Measurements from ENCODE around the gene SUN1. TPM values are rescaled to one million over a fixed set of nuclear protein-coding genes. Genes with fewer than 3 reads are reported as not detected.

The SUN1 gene
- total and polyA plus RNA-seq, 2 experiments from 2014 or later: 63.3 to 145 TPM

DNA sequence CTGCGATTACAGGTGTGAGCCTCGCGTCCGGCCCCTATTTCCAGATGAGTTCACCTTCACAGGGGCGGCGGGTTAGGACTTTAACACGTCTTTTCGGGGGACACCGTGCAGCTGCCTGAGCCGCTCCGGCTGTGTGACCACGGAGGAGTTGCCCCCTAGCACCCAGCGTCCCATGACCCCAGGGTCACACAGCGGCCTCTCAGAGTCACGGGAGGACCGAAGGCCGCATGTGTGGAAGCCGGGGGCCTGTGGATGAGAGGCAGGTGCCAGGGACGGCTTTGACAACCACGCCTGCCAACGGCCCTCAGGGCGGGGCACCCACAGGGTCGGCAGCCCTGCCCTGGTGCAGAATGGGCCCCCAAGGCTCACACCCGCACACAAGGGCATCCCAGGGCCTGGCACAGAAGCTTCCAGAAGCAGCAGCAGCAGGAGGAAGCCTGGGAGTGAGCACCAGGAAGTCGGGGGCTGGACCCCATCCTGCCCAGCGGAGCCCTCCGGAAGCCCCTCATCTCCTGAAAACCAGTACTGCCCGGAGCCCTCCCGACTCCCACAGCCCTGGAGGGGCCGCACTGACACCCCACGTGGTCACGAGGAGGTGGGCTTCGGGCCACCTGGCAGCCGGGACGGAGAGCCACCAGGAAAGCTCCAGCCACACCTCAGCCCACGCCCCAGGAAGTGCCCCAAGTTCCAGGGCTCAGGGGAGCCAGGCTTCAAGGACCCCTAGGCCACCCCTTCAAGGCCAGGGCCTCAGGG lies 89.5 kb downstream of the SUN1 start:
- H3K4me3 Mint-ChIP-seq: no peak overlapping the region
- H3K27me3 Mint-ChIP-seq (ENCODE audit: insufficient read depth, low read depth, poor library complexity): peaks cover 3% of the 10 kb centered on the region
- Histone ChIP-seq H4K20me1 (replicated peaks; ENCODE audit: insufficient read depth) (no peaks in the 10 kb centered on the region), H3K79me2 (replicated peaks; ENCODE audit: insufficient read depth) (no peaks in the 10 kb centered on the region), H3K27ac (ENCODE audit: low read depth) (no peak overlapping the region), H3F3A (replicated peaks; ENCODE audit: low read depth) (no peaks in the 10 kb centered on the region), H3K4me3 (no peak overlapping the region), H2AFZ (no peak overlapping the region), H3K27me3 (ENCODE audit: insufficient read depth) (no peaks in the 10 kb centered on the region), H3K9me2 (ENCODE audit: insufficient read depth) (no peaks in the 10 kb centered on the region), H3K4me1 (ENCODE audit: insufficient read depth) (no peaks in the 10 kb centered on the region), H3K36me3 (ENCODE audit: insufficient read depth) (no peaks in the 10 kb centered on the region), H3K4me2 (no peak overlapping the region)
- H3K4me1 Mint-ChIP-seq: no peaks in the 10 kb centered on the region; the same call in 1 of the 3 replicates
- ATAC-seq (no peak), DNase-seq (ENCODE audit: low spot score) (no peak)
- TF ChIP-seq ETS1 (IDR thresholded peaks at IDR 0.05): no peak
- TF ChIP-seq EZH2 (IDR thresholded peaks at IDR 0.05; ENCODE audit: low read depth, unreplicated experiment): no peak
- TF ChIP-seq, protein P1, sequence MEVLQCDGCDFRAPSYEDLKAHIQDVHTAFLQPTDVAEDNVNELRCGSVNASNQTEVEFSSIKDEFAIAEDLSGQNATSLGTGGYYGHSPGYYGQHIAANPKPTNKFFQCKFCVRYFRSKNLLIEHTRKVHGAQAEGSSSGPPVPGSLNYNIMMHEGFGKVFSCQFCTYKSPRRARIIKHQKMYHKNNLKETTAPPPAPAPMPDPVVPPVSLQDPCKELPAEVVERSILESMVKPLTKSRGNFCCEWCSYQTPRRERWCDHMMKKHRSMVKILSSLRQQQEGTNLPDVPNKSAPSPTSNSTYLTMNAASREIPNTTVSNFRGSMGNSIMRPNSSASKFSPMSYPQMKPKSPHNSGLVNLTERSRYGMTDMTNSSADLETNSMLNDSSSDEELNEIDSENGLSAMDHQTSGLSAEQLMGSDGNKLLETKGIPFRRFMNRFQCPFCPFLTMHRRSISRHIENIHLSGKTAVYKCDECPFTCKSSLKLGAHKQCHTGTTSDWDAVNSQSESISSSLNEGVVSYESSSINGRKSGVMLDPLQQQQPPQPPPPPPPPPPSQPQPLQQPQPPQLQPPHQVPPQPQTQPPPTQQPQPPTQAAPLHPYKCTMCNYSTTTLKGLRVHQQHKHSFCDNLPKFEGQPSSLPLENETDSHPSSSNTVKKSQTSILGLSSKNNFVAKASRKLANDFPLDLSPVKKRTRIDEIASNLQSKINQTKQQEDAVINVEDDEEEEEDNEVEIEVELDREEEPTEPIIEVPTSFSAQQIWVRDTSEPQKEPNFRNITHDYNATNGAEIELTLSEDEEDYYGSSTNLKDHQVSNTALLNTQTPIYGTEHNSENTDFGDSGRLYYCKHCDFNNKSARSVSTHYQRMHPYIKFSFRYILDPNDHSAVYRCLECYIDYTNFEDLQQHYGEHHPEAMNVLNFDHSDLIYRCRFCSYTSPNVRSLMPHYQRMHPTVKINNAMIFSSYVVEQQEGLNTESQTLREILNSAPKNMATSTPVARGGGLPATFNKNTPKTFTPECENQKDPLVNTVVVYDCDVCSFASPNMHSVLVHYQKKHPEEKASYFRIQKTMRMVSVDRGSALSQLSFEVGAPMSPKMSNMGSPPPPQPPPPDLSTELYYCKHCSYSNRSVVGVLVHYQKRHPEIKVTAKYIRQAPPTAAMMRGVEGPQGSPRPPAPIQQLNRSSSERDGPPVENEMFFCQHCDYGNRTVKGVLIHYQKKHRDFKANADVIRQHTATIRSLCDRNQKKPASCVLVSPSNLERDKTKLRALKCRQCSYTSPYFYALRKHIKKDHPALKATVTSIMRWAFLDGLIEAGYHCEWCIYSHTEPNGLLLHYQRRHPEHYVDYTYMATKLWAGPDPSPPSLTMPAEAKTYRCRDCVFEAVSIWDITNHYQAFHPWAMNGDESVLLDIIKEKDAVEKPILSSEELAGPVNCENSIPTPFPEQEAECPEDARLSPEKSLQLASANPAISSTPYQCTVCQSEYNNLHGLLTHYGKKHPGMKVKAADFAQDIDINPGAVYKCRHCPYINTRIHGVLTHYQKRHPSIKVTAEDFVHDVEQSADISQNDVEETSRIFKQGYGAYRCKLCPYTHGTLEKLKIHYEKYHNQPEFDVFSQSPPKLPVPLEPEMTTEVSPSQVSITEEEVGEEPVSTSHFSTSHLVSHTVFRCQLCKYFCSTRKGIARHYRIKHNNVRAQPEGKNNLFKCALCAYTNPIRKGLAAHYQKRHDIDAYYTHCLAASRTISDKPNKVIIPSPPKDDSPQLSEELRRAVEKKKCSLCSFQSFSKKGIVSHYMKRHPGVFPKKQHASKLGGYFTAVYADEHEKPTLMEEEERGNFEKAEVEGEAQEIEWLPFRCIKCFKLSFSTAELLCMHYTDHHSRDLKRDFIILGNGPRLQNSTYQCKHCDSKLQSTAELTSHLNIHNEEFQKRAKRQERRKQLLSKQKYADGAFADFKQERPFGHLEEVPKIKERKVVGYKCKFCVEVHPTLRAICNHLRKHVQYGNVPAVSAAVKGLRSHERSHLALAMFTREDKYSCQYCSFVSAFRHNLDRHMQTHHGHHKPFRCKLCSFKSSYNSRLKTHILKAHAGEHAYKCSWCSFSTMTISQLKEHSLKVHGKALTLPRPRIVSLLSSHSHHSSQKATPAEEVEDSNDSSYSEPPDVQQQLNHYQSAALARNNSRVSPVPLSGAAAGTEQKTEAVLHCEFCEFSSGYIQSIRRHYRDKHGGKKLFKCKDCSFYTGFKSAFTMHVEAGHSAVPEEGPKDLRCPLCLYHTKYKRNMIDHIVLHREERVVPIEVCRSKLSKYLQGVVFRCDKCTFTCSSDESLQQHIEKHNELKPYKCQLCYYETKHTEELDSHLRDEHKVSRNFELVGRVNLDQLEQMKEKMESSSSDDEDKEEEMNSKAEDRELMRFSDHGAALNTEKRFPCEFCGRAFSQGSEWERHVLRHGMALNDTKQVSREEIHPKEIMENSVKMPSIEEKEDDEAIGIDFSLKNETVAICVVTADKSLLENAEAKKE (CRISPR knock-in tag; IDR thresholded peaks at IDR 0.05): no peak
- TF ChIP-seq, protein P2, sequence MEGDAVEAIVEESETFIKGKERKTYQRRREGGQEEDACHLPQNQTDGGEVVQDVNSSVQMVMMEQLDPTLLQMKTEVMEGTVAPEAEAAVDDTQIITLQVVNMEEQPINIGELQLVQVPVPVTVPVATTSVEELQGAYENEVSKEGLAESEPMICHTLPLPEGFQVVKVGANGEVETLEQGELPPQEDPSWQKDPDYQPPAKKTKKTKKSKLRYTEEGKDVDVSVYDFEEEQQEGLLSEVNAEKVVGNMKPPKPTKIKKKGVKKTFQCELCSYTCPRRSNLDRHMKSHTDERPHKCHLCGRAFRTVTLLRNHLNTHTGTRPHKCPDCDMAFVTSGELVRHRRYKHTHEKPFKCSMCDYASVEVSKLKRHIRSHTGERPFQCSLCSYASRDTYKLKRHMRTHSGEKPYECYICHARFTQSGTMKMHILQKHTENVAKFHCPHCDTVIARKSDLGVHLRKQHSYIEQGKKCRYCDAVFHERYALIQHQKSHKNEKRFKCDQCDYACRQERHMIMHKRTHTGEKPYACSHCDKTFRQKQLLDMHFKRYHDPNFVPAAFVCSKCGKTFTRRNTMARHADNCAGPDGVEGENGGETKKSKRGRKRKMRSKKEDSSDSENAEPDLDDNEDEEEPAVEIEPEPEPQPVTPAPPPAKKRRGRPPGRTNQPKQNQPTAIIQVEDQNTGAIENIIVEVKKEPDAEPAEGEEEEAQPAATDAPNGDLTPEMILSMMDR (conservative IDR thresholded peaks at IDR 0.05; ENCODE audit: low read depth in 2 of 2): no peak
- no peak for TF ChIP-seq ZNF114 (CRISPR knock-in tag; IDR thresholded peaks at IDR 0.05)
- TF ChIP-seq CREB1 (CRISPR knock-in tag; IDR thresholded peaks at IDR 0.05; ENCODE audit: low read depth): no peak
- no peak for TF ChIP-seq EZH2phosphoT487 (IDR thresholded peaks at IDR 0.05; ENCODE audit: unreplicated experiment)
- TF ChIP-seq NANOG (IDR thresholded peaks at IDR 0.05; ENCODE audit: borderline replicate concordance): no peak
- TF ChIP-seq REST (IDR thresholded peaks at IDR 0.05; ENCODE audit: unreplicated experiment): no peak
- TF ChIP-seq ZNF331 (CRISPR knock-in tag; IDR thresholded peaks at IDR 0.05; ENCODE audit: low read depth): no peak
- TF ChIP-seq JUNB (IDR thresholded peaks at IDR 0.05; ENCODE audit: unreplicated experiment): no peak
- TF ChIP-seq STAT1 (IDR thresholded peaks at IDR 0.05; ENCODE audit: unreplicated experiment): no peak
- TF ChIP-seq POLR2AphosphoS5 (IDR thresholded peaks at IDR 0.05; ENCODE audit: low read depth): no peak
- no peak overlapping the region for H3K27ac Mint-ChIP-seq
- no peaks in the 10 kb centered on the region for H3K36me3 Mint-ChIP-seq (ENCODE audit: low read depth)
- no peaks in the 10 kb centered on the region for H3K9me3 Mint-ChIP-seq

Measured in GM23338 (cell line).